ENCODE data around the gene C14orf119. TPM values are rescaled to one million over a fixed set of nuclear protein-coding genes. Genes with fewer than 3 reads are reported as not detected.

Gene C14orf119
- total and polyA plus RNA-seq, 9 of the 15 experiments (the other 6 are each of a cell fraction or from before 2014, with no cell fraction given): 36.7 to 251 (median 51.8) TPM

DNA sequence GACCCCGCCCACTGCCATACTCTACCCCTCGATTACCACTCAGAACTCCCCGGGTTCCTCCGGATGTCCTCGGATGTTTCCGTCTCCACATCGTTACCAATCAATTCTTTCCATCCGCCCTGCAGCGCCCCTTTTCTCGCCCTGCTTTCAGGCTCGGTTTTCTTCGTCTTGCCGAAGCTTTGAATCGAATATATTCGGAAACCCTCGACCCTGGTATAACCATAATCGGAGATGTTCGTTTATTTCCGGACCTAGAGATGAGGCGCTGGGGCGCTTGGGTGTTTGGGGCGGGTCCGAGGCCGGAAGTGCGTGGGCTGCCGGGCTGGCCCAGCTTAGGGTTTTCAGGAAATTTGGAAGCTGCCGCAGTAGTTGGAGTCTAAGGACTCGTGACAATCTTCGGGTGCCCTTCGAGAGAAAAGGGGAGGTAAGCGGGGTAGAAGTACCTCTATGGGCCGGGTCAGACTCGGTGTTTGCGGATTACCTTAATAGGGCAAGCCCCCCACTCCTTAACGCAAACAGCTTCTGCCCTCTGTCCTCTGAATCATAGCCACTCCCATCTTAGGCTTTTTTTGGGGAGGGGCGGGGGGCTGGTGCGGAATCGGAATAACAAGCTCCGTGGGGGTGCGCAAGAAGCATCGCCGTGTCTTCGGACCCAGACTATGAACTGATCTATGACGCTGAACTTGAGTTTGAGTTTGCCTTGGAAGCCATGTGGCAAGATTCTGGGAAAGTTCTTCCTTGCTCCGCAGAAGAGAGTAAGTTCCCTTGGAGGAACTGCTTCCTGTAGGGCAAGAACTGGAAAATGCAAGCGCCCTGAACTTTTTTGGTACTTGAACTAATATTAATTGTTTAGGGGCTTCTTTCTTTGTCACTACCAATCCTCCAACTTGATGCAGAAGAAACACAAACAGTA lies at the start of gene C14orf119 (continued):
- TF ChIP-seq, protein P1, sequence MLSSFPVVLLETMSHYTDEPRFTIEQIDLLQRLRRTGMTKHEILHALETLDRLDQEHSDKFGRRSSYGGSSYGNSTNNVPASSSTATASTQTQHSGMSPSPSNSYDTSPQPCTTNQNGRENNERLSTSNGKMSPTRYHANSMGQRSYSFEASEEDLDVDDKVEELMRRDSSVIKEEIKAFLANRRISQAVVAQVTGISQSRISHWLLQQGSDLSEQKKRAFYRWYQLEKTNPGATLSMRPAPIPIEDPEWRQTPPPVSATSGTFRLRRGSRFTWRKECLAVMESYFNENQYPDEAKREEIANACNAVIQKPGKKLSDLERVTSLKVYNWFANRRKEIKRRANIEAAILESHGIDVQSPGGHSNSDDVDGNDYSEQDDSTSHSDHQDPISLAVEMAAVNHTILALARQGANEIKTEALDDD (IDR thresholded peaks at IDR 0.05): peak; percentile 7; the same call in 1 of the 2 replicates
- no peak for TF ChIP-seq ZNF146 (CRISPR knock-in tag; IDR thresholded peaks at IDR 0.05; ENCODE audit: unreplicated experiment)
- TF ChIP-seq, protein P2, sequence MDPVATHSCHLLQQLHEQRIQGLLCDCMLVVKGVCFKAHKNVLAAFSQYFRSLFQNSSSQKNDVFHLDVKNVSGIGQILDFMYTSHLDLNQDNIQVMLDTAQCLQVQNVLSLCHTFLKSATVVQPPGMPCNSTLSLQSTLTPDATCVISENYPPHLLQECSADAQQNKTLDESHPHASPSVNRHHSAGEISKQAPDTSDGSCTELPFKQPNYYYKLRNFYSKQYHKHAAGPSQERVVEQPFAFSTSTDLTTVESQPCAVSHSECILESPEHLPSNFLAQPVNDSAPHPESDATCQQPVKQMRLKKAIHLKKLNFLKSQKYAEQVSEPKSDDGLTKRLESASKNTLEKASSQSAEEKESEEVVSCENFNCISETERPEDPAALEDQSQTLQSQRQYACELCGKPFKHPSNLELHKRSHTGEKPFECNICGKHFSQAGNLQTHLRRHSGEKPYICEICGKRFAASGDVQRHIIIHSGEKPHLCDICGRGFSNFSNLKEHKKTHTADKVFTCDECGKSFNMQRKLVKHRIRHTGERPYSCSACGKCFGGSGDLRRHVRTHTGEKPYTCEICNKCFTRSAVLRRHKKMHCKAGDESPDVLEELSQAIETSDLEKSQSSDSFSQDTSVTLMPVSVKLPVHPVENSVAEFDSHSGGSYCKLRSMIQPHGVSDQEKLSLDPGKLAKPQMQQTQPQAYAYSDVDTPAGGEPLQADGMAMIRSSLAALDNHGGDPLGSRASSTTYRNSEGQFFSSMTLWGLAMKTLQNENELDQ (CRISPR knock-in tag; IDR thresholded peaks at IDR 0.05; ENCODE audit: borderline replicate concordance): no peak
- no peak for TF ChIP-seq RFX7 (CRISPR knock-in tag; IDR thresholded peaks at IDR 0.05)
- no peak for TF ChIP-seq SNIP1 (IDR thresholded peaks at IDR 0.05; ENCODE audit: low read depth)
- TF ChIP-seq BRD4 (IDR thresholded peaks at IDR 0.05): 0 out of 2 replicates have a peak, but pooled peaks have one; percentile 15
- TF ChIP-seq, protein P3, sequence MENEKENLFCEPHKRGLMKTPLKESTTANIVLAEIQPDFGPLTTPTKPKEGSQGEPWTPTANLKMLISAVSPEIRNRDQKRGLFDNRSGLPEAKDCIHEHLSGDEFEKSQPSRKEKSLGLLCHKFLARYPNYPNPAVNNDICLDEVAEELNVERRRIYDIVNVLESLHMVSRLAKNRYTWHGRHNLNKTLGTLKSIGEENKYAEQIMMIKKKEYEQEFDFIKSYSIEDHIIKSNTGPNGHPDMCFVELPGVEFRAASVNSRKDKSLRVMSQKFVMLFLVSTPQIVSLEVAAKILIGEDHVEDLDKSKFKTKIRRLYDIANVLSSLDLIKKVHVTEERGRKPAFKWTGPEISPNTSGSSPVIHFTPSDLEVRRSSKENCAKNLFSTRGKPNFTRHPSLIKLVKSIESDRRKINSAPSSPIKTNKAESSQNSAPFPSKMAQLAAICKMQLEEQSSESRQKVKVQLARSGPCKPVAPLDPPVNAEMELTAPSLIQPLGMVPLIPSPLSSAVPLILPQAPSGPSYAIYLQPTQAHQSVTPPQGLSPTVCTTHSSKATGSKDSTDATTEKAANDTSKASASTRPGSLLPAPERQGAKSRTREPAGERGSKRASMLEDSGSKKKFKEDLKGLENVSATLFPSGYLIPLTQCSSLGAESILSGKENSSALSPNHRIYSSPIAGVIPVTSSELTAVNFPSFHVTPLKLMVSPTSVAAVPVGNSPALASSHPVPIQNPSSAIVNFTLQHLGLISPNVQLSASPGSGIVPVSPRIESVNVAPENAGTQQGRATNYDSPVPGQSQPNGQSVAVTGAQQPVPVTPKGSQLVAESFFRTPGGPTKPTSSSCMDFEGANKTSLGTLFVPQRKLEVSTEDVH (IDR thresholded peaks at IDR 0.05; ENCODE audit: low read depth, partially characterized antibody): peak; percentile 23
- no peak for TF ChIP-seq ZNF780A (CRISPR knock-in tag; IDR thresholded peaks at IDR 0.05)
- peak; percentile 38; the same call in 1 of the 2 replicates for TF ChIP-seq LEF1 (IDR thresholded peaks at IDR 0.05)
- TF ChIP-seq SP2 (IDR thresholded peaks at IDR 0.05; ENCODE audit: extremely low read depth, low read depth, low read length, poor library complexity, severe bottlenecking): no peak
- TF ChIP-seq ZNF134 (CRISPR knock-in tag; conservative IDR thresholded peaks at IDR 0.05): no peak
- TF ChIP-seq EP400 (IDR thresholded peaks at IDR 0.05): peak; percentile 88
- no peak for TF ChIP-seq ZKSCAN3 (CRISPR knock-in tag; IDR thresholded peaks at IDR 0.05)
- peak; percentile 12; the same call in 1 of the 2 replicates for TF ChIP-seq KLF16 (IDR thresholded peaks at IDR 0.05)
- TF ChIP-seq, protein P4, sequence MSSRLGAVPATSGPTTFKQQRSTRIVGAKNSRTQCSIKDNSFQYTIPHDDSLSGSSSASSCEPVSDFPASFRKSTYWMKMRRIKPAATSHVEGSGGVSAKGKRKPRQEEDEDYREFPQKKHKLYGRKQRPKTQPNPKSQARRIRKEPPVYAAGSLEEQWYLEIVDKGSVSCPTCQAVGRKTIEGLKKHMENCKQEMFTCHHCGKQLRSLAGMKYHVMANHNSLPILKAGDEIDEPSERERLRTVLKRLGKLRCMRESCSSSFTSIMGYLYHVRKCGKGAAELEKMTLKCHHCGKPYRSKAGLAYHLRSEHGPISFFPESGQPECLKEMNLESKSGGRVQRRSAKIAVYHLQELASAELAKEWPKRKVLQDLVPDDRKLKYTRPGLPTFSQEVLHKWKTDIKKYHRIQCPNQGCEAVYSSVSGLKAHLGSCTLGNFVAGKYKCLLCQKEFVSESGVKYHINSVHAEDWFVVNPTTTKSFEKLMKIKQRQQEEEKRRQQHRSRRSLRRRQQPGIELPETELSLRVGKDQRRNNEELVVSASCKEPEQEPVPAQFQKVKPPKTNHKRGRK (tag; IDR thresholded peaks at IDR 0.05): no peak
- no peak for TF ChIP-seq PCBP2 (IDR thresholded peaks at IDR 0.05; ENCODE audit: low read depth, low read length, poor library complexity, severe bottlenecking)
- TF ChIP-seq RFX5 (IDR thresholded peaks at IDR 0.05; ENCODE audit: low read depth, low read length): no peak
- peak; percentile 63; the same call in 1 of the 2 replicates for TF ChIP-seq SP1 (CRISPR knock-in tag; IDR thresholded peaks at IDR 0.05)
- TF ChIP-seq TAL1 (IDR thresholded peaks at IDR 0.05): no peak

All from K562 (cell line).